Choroid plexus epithelial cell (primary cell): ENCODE measurements around the gene BICRA.
A peak's percentile ranks its signal among the peaks of the same experiment; 100 is the strongest.

Source experiments
- DNase-seq: peaks from one replicate; pipeline ENCODE4 v3.0.0-alpha.2; 2010; ENCODE audit warnings: low read depth
- H3K4me3 ChIP-seq: 2 replicates; pipeline ENCODE4 v1.5.1; 2011; ENCODE audit warnings: low read depth, mild to moderate bottlenecking, control low read depth, low read length, moderate library complexity
- TF ChIP-seq, protein P1 (sequence below): conservative IDR thresholded peaks from 2 replicates; pipeline ENCODE4 v1.5.1; 2011; ENCODE audit warnings: low read depth, mild to moderate bottlenecking, control low read depth, inconsistent platforms, low read length, moderate library complexity

BICRA gene

GRCh38 chr19:47700934-47701716 lies 92.2 kb downstream of the BICRA start:
- H3K4me3 ChIP-seq: no peak overlapping the region
- TF ChIP-seq, protein P1, sequence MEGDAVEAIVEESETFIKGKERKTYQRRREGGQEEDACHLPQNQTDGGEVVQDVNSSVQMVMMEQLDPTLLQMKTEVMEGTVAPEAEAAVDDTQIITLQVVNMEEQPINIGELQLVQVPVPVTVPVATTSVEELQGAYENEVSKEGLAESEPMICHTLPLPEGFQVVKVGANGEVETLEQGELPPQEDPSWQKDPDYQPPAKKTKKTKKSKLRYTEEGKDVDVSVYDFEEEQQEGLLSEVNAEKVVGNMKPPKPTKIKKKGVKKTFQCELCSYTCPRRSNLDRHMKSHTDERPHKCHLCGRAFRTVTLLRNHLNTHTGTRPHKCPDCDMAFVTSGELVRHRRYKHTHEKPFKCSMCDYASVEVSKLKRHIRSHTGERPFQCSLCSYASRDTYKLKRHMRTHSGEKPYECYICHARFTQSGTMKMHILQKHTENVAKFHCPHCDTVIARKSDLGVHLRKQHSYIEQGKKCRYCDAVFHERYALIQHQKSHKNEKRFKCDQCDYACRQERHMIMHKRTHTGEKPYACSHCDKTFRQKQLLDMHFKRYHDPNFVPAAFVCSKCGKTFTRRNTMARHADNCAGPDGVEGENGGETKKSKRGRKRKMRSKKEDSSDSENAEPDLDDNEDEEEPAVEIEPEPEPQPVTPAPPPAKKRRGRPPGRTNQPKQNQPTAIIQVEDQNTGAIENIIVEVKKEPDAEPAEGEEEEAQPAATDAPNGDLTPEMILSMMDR: no peak
- DNase-seq: no peak

DNA sequence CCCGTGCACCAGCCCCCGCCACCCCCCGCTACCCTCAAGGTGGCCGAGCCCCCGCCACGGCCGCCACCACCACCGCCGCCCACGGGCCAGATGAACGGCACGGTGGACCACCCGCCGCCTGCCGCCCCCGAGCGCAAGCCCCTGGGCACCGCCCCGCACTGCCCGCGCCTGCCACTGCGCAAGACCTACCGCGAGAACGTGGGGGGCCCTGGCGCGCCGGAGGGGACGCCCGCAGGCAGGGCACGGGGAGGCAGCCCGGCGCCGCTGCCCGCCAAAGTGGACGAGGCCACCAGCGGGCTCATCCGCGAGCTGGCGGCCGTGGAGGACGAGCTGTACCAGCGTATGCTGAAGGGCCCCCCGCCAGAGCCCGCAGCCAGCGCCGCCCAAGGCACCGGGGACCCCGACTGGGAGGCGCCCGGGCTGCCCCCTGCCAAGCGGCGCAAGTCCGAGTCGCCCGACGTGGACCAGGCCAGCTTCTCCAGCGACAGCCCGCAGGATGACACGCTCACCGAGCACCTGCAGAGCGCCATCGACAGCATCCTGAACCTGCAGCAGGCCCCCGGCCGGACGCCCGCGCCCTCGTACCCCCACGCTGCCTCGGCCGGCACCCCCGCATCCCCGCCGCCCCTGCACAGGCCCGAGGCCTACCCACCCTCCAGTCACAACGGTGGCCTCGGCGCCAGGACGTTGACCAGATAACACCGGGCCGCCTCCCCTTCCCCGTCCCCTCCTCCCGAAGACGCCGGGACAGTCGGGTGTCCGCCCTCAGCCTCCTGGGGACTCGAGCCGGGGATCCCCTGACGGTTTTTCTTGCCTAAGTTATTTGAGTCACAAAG lies 93.0 kb downstream of the BICRA start:
- TF ChIP-seq, protein P1: no peak
- DNase-seq: no peak

DNA sequence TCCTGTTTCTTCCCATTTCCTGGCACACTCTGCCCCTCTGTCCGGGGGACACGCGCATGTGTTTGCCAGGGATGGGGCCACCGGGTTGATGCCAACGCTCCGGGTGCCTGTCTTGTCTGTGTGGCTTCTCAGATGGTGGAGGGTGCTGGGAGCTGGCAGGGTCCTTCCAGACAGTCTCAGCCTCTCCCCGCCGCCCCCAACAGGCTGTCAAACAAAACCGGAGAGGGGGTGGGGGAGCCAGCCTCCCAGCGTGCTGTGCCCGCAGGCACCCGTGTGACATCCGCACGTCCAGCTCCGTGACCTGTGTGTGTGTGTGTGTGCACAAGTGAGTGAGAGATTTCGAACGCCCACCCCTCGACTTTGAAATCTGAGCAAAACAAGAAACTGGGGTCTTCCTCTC lies 93.7 kb downstream of the BICRA start:
- DNase-seq: no peak
- H3K4me3 ChIP-seq: no peak overlapping the region
- TF ChIP-seq, protein P1: no peak

More for the DNA sequence above, 93.0 kb downstream of the BICRA start:
- H3K4me3 ChIP-seq: no peak overlapping the region

DNA sequence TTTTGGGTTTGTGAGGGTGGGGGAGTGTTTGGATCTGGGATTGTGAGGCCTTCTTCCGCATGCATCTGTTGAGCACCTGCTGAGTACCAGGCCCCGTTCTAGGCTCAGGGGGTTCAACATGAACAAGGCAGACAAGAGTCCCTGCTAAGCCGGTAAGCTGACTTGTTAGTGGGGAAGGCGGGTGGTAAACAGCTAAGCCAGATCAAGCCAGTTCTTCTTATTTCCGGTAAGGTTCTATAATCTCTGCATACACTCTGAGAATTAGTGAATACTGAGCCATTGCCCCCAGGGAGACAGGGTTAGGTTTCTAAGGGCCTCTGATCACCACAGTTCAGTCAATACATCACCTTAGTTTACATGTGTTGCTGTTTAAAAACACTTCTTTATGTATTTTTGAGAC lies 94.4 kb downstream of the BICRA start:
- no peak for DNase-seq
- TF ChIP-seq, protein P1: no peak

DNA sequence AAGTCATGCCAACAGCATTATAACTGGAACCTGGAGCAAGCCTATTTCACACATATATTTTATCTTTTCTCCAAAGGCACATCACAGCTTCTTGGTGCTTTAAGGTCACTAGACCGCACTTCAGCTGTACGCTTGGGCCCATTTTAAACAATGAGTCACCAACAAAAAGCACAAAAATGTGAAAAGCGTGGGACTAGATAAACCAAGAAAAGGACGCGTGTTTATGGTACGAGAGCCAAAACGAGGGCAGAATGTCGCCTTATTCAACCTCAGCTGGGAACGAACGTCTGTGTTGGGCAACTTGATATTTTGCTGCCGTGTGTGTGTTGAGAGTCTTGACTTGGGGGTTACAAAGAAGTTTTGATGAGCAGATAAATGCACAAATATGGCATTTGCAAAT lies 95.1 kb downstream of the BICRA start:
- no peak overlapping the region for H3K4me3 ChIP-seq
- peak; percentile 95 for DNase-seq
- TF ChIP-seq, protein P1: no peak

More for the DNA sequence above, 94.4 kb downstream of the BICRA start:
- H3K4me3 ChIP-seq: no peak overlapping the region

DNA sequence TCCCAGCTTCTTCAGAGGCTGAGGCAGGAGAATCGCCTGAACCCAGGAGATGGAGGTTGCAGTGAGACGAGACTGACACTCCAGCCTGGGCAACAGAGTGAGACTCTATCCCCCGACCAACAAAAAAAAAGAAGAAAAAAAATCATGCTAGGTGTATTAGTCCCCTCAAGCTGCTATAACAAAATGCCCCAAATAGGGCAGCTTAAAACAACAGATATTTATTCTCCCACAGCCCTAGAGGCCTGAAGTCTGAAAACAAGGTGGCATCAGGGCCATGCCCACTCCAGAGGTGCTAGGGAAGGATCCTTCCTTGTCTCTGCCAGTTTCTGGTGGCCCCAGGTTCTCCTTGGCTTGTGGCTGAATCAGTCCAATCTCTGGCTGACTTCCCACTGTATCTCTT lies 95.7 kb downstream of the BICRA start:
- DNase-seq: no peak
- TF ChIP-seq, protein P1: no peak
- H3K4me3 ChIP-seq: no peak overlapping the region
